ENCODE results near the gene NPTX1.

DNA sequence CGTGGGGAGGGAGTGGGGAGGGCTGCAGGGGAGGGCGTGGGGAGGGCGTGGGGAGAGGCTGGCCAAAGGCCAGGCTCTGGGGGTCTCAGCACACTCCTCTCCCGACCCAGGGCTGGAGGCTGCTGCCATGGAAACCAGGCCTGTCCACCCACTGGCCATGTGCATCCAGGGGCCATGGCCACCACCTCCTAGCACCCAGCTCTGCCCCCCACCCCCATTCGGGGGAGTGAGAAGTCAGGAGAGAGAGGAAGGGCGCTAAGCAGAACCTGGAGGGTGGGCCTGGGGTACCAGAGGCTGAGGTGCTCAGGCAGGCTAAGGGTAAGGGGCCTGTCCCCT is 31.8 kb downstream of the NPTX1 start:
- TF ChIP-seq POLR2A (IDR thresholded peaks at IDR 0.05) (no peak), CTCF (IDR thresholded peaks at IDR 0.05) (no peak), EP300 (IDR thresholded peaks at IDR 0.05; ENCODE audit: low read depth) (no peak), POLR2AphosphoS5 (IDR thresholded peaks at IDR 0.05) (no peak)
